Measurements from ENCODE around the gene POLR3E.
"Not testable (repeated sequence)": the region's sequence is repeated elsewhere in the genome, so short reads cannot be mapped to it uniquely, and the experiment has no call there.

The POLR3E gene

GRCh38 chr16:22335668-22336246 lies 38.5 kb downstream of the POLR3E start:
- no peak for DNase-seq (ENCODE audit: low read depth)

DNA sequence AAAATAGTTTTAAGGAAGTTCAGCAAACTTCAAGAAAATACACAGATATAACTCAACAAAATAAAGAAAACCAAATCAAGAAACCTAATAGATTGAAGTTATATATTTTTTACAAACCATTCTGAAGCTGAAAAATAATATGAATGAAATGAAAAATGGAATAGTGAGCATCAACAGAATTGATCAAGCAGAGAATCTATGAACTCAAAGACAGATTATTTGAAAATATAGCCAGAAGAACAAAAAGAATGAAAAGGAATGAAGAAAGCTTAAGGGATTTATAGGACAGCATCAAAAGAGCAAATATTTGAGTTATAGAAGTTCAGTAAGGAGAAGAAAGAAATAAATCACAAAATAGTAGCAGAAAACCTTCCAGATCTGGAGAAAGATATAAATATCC lies 39.4 kb downstream of the POLR3E start:
- DNase-seq (ENCODE audit: low read depth) = no peak

DNA sequence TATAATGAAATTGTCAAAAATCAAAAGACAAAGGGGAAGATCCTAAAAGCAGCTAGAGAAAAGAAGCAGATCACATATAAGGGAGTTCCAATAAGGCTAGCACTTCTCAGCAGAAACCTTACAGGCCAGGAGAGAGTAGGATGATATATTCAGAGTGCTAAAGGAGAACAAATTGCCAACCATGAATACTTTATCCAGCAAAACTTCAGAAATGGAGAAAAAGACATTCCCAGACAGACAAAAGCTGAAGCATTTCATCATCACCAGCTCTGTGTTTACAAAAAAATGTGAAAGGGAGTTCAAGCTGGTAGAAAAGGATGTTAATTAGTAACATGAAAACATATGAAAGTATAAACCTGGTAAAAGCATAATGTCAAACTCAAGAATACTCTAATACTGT lies 39.8 kb downstream of the POLR3E start:
- no peak for DNase-seq (ENCODE audit: low read depth)

DNA sequence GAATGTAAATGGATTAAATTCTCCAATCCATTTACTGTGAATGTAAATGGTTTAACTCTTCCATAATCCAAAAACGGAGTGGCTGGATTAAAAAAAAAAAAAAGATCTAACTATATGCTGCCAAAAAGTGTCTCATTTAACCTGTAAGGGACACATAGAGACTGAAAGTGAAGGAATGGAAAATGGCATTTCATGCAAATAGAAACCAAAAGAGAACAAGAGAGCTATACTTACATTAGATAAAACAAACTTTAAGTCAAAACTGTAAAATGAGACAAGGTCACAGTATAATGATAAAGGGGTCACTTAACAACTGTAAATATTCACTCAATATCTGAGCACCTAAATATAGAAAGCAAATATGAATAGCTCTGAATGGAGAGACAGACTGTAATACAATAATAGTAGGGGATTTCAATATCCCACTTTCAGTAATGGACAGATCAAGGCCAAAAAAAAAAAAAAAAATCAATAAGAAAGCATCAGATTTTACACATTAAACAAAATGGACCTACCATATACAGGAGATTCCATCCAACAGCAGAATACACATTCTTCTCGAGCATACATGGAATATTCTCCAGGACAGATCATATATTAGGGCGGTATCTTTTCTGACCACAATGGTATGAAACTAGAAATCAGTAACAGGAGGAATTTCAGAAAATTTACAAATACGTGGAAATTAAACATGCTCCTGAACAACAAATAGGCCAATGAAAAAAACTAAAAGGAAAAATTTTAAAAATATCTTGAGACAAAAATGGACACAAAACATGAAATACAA lies 40.8 kb downstream of the POLR3E start:
- DNase-seq (ENCODE audit: low read depth) = no peak

- no peak for DNase-seq (ENCODE audit: low read depth)
Observed at GRCh38 chr16:22340945-22341344, 43.7 kb downstream of the POLR3E start.

- no peak for DNase-seq (ENCODE audit: low read depth)
Observed at GRCh38 chr16:22342082-22342481, 44.9 kb downstream of the POLR3E start.

- no peak for DNase-seq (ENCODE audit: low read depth)
Observed at GRCh38 chr16:22346483-22346882, 49.3 kb downstream of the POLR3E start.

DNA sequence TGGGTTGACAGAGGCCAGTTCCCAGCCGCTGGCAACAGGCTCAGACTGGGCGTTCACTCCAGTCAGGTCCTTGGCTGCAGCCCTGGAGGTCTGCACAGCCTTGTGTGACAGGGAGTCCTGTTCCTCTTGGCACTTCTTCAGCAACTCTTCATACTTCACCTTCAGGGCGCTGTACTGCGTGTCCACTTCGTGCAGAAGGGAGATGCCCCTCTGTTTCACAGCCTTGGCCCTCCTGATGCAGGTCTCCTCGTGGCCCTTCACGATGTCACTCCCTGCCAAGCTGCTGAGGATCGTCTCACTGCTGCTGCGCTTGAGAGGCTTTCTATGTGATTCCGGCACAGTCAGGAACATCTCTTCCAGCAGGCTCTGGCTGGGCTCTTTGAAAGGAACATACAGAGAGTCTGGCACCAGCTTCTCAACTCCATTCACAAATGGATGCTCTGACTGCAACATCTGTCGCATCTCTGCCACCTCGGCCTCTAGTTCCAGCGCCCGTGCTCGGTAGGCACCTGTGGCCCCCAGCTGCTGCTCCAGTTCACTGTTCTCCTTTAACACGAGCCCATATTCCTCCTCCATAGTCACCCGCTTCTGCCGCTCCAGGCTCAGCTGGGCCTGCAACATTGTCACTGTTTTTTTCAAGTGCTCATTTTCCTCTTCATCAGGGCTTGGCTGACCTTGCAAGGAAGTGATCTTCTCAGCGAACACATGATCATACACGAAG lies 50.1 kb downstream of the POLR3E start:
- no peak for DNase-seq (ENCODE audit: low read depth)

- no peak for DNase-seq (ENCODE audit: low read depth)
Observed at GRCh38 chr16:22348291-22348690, 51.1 kb downstream of the POLR3E start.

DNA sequence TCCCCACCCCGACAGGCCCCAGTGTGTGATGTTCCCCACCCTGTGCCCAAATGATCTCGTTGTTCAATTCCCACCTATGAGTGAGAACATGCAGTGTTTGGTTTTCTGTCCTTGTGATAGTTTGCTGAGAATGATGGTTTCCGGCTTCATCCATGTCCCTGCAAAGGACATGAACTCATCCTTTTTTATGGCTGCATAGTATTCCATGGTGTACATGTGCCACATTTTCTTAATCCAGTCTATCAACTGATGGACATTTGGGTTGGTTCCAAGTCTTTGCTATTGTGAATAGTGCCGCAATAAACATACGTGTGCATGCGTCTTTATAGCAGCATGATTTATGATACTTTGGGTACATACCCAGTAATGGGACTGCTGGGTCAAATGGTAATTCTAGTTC lies 53.8 kb downstream of the POLR3E start:
- not testable (repeated sequence) for DNase-seq (ENCODE audit: low read depth)

GRCh38 chr16:22352140-22352539 lies 54.9 kb downstream of the POLR3E start:
- DNase-seq (ENCODE audit: low read depth) = no peak

DNA sequence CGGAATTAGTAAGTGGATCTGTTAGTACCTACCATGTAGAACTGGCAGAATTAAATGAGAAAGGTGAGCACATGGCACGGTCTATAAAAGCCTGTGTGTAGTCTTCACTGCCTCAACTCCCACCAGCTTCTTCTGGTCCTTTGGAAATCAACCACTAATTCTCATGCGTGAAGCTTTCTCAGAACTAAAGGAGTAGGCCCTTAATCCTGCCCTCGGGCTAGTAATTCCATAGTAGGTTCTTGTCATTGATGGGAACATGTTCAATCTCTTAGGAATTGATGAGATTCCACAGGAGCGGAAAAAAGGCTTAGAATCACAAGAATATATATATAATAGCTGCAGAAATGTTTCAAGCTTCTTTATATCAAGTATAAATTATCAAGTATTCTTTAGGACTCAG lies 55.5 kb downstream of the POLR3E start:
- no peak for DNase-seq (ENCODE audit: low read depth)

- no peak for DNase-seq (ENCODE audit: low read depth)
Observed at GRCh38 chr16:22353191-22353919, 56.1 kb downstream of the POLR3E start.

DNA sequence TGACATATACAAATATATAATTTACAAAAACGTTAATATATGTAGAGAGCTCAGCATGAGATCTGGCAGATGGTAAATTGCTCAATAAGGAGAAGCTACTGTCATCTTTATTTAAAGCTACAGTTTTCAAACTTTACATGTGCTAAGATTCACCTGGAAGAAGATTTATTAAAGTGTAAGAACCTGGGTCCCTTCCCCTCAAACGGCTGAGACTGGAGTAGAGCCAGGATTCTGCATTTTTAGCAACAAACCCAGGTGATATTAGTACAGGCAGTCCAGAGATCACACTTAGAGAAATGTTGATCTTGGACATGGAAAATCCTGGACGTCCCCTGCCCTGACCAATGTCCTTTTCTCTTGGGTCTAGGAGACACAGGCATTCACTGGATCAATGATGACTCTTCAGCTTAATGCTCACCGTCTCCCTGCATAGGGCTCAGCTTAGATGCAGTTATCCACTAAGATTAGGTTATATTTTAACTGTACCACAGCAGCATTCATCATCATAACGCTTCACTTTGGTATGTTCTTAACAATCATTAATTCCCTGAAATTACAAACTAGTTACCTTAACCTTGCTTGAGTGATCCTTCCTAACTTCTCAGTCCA lies 56.8 kb downstream of the POLR3E start:
- no peak for DNase-seq (ENCODE audit: low read depth)

GRCh38 chr16:22355487-22355908 lies 58.3 kb downstream of the POLR3E start:
- no peak for DNase-seq (ENCODE audit: low read depth)

DNA sequence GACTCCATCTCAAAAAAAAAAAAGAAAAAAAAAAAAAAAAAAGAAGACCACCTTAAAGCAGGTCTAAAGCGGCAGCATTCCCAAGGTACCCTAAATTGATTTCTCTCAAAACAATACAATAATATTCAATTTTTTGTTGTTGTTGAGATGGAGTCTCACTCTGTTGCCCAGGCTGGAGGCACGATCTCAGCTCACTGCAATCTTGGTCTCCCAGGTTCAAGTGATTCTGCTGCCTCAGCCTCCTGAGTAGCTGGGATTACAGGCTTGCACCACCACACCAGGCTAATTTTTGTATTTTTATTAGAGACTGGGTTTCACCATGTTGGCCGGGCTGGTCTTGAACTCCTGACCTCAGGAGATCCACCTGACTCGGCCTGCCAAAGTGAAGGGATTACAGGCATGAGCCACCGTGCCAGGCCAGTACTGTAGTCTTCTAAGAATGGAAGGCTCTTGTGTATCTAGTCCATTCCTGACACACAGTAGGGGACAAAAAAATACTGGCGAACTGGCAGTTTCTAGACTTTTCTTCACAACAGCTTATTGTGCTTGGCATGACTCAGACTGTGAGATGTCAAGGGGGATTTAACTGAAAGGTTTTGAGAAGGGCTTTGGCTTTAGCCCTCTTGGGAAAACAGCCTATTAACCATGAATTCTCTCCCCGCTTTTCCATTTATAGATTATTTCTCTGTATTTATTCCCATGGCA lies 59.9 kb downstream of the POLR3E start:
- DNase-seq (ENCODE audit: low read depth) = no peak

DNA sequence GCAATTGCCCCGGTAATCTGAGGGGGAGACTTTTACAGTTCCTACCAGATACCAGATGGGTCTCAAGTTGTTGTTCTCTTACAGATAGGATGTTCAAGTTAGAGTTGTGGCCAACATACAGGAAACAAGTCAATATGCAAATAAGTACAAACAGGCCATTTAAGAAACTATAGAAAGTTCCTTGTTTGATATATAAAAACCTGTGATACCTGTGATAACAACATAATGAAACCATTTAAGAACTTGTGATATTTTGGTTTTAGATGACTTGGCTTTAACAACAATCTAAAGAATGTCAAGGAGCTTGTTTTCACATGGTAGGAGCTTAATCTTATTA lies 60.4 kb downstream of the POLR3E start:
- no peak for DNase-seq (ENCODE audit: low read depth)

DNA sequence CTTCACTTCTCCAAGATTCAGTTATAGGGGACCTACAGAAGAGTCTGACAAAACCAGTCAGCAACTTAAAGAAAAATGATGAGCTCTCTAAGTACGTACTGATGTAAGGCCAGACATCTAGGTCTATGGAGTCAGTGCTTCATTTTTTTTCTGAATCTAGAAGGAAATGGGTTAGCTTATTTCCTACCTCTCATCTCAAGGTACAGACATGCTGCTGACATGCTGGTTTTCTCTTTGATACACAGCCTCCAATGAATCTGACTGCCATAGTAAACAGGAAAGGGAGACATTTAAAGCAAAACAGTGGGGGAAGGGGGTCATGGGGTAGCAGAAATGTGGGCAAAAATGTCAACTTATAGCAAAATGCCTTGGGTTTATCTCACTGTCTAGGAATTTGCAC lies 60.8 kb downstream of the POLR3E start:
- no peak for DNase-seq (ENCODE audit: low read depth)

- no peak for DNase-seq (ENCODE audit: low read depth)
Observed at GRCh38 chr16:22359679-22360078, 62.5 kb downstream of the POLR3E start.

- no peak for DNase-seq (ENCODE audit: low read depth)
Observed at GRCh38 chr16:22360963-22361659, 63.9 kb downstream of the POLR3E start.

GRCh38 chr16:22364241-22364640 lies 67.0 kb downstream of the POLR3E start:
- no peak for DNase-seq (ENCODE audit: low read depth)
